OCI-LY7 (cell line): Measurements from ENCODE around the gene TNFAIP8. TPM values are rescaled to one million over a fixed set of nuclear protein-coding genes. Genes with fewer than 3 reads are reported as not detected.

Experiments used
- BruUV-seq: library from RNA; stranded (reverse); fragments of 400-500 nt; replicated peaks from 2 replicates; lab custom pipeline; 2021; lab: Mats Ljungman, UMichigan
- CTCF ChIA-PET: fragments of 300-600 bp; sonication (Branson Sonifier 250); formaldehyde crosslinking; loops from one replicate; lab custom pipeline; 2022; ENCODE audit warnings: antibody characterized with exemption; ENCODE audit not compliant: unreplicated experiment; lab: Charles Lee
- POLR2A ChIA-PET: fragments of 300-600 bp; sonication (Branson Sonifier 250); formaldehyde crosslinking; loops from one replicate; lab custom pipeline; 2022; ENCODE audit warnings: antibody characterized with exemption; lab: Charles Lee
- DNase-seq: peaks from one replicate; pipeline ENCODE4 v3.0.0-alpha.2; 2015; ENCODE audit warnings: low spot score
- H2AFZ ChIP-seq: fragments of 200-600 bp; sonication (generic), shearing (Covaris generic); 2 replicates; pipeline ENCODE4 v1.6.1; 2014; ENCODE audit warnings: mild to moderate bottlenecking, antibody characterized with exemption, low read length, moderate library complexity
- H3K27ac ChIP-seq: fragments of 200-600 bp; sonication (generic); 2 replicates; pipeline ENCODE4 v1.5.1; 2014; ENCODE audit warnings: mixed run types, low read depth, mild to moderate bottlenecking, moderate library complexity, low read length, inconsistent platforms; ENCODE audit not compliant: poor library complexity, severe bottlenecking
- H3K36me3 ChIP-seq: fragments of 200-600 bp; sonication (generic); 2 replicates; pipeline ENCODE4 v1.6.1; 2014; ENCODE audit warnings: mild to moderate bottlenecking, antibody characterized with exemption, low read length, moderate library complexity, mixed read lengths; ENCODE audit not compliant: insufficient read depth
- H3K4me1 ChIP-seq: fragments of 200-600 bp; sonication (generic); 2 replicates; pipeline ENCODE4 v1.5.1; 2014; ENCODE audit warnings: mild to moderate bottlenecking, low read length; ENCODE audit not compliant: insufficient read depth, poor library complexity, severe bottlenecking
- H3K4me2 ChIP-seq: fragments of 200-600 bp; sonication (generic); 2 replicates; pipeline ENCODE4 v1.6.1; 2014; ENCODE audit warnings: mild to moderate bottlenecking, low read length
- H3K4me3 ChIP-seq: fragments of 200-600 bp; sonication (generic); 2 replicates; pipeline ENCODE4 v1.5.1; 2014; ENCODE audit warnings: mild to moderate bottlenecking, low read depth, low read length; ENCODE audit not compliant: poor library complexity, severe bottlenecking
- H3K79me2 ChIP-seq: fragments of 200-600 bp; sonication (generic); 2 replicates; pipeline ENCODE4 v1.6.1; 2016; ENCODE audit warnings: low read depth, mild to moderate bottlenecking, low read length, moderate library complexity, mixed read lengths; ENCODE audit not compliant: insufficient read depth
- H3K9me2 ChIP-seq: fragments of 200-600 bp; sonication (generic); 2 replicates; pipeline ENCODE4 v1.6.1; 2016; ENCODE audit warnings: mild to moderate bottlenecking, low read length, mixed read lengths; ENCODE audit not compliant: insufficient read depth
- H3K9me3 ChIP-seq: fragments of 200-600 bp; sonication (generic); 2 replicates; pipeline ENCODE4 v1.6.1; 2014; ENCODE audit warnings: mild to moderate bottlenecking, mixed run types, low read length, mixed read lengths
- H4K20me1 ChIP-seq: fragments of 200-600 bp; sonication (generic); 2 replicates; pipeline ENCODE4 v1.6.1; 2014; ENCODE audit warnings: mild to moderate bottlenecking, antibody characterized with exemption, low read length, moderate library complexity, mixed read lengths; ENCODE audit not compliant: insufficient read depth
- CTCF ChIP-seq: fragments of 200-600 bp; sonication (generic); conservative IDR thresholded peaks from 2 replicates; pipeline ENCODE4 v1.5.1; 2014; ENCODE audit warnings: mild to moderate bottlenecking, antibody characterized with exemption, low read length, moderate library complexity, mixed read lengths
- EZH2phosphoT487 ChIP-seq: fragments of 200-600 bp; sonication (generic); IDR thresholded peaks from 2 replicates; pipeline ENCODE4 v1.6.1; 2018; ENCODE audit warnings: low read depth, borderline replicate concordance, mild to moderate bottlenecking, mixed run types, antibody characterized with exemption, low read length, moderate library complexity, mixed read lengths
- intact Hi-C: fragments of 100-400 bp; cut with micrococcal nuclease; formaldehyde crosslinking; loops from one replicate; pipeline ENCODE4 v1.10.0; 2022; ENCODE audit not compliant: unreplicated experiment
- total RNA-seq, 2 experiments: library from RNA; depleted of rRNA in 1 of 2; stranded (reverse); fragments of >200 nt in 1 of 2; shearing (Covaris generic) in 1 of 2; gene quantifications; 2 replicates each; pipeline ENCODE4 v1.2.3, GENCODE V29; 2014 to 2022

The TNFAIP8 gene
- total RNA-seq, 2 experiments from 2014 or later: 75.4 to 95.1 TPM

- H3K79me2 ChIP-seq: peaks cover 66% of the 10 kb centered on the region; the same call in 1 of the 2 replicates
- H3K9me2 ChIP-seq: no peaks in the 10 kb centered on the region
- H2AFZ ChIP-seq: no peak overlapping the region
- ChIA-PET POLR2A (interaction anchor here (0.6 to 30.8 kb wide), 9 partner anchors 10 to 210 kb away, joined by 3 to 538 read pairs (median 5); partner anchors contain the start of gene TNFAIP8), CTCF (interaction anchor here (0.8 to 1.1 kb wide), 2 partner anchors 22 to 42 kb away, joined by 3 to 4 read pairs; no protein-coding TSS in a partner anchor)
- BruUV-seq: no TSS peak
- H4K20me1 ChIP-seq: peaks cover 23% of the 10 kb centered on the region
- H3K4me2 ChIP-seq: peak overlapping the region; percentile 52
- no peak for TF ChIP-seq EZH2phosphoT487
- TF ChIP-seq CTCF: no peak
- no peak for DNase-seq
- intact Hi-C loops: no loop called here
- H3K4me3 ChIP-seq: peak overlapping the region; percentile 14
- peaks cover 44% of the 10 kb centered on the region for H3K4me1 ChIP-seq
- H3K27ac ChIP-seq: no peak overlapping the region
- H3K9me3 ChIP-seq: no peaks in the 10 kb centered on the region
- peaks cover 47% of the 10 kb centered on the region for H3K36me3 ChIP-seq
These were observed 11.9 kb downstream of the TNFAIP8 start for GRCh38 chr5:119367502-119368237.

GRCh38 chr5:119368238-119368630 lies 12.4 kb downstream of the TNFAIP8 start:
- DNase-seq: peak; percentile 45
- H3K27ac ChIP-seq: no peak overlapping the region
- H3K9me2 ChIP-seq: no peaks in the 10 kb centered on the region
- peaks cover 48% of the 10 kb centered on the region for H3K36me3 ChIP-seq
- CTCF ChIA-PET: no interaction called here
- peaks cover 41% of the 10 kb centered on the region for H3K4me1 ChIP-seq
- POLR2A ChIA-PET: interaction anchor here (1.0 to 30.8 kb wide), 6 partner anchors 11 to 83 kb away, joined by 3 to 538 read pairs (median 3); partner anchors contain the start of gene TNFAIP8
- H3K9me3 ChIP-seq: no peaks in the 10 kb centered on the region
- BruUV-seq: no TSS peak
- H3K4me2 ChIP-seq: peak overlapping the region; percentile 52
- intact Hi-C loops: no loop called here
- peaks cover 68% of the 10 kb centered on the region; the same call in 1 of the 2 replicates for H3K79me2 ChIP-seq
- H3K4me3 ChIP-seq: peak overlapping the region; percentile 14
- H2AFZ ChIP-seq: no peak overlapping the region
- H4K20me1 ChIP-seq: peaks cover 23% of the 10 kb centered on the region
- no peak for TF ChIP-seq CTCF
- no peak for TF ChIP-seq EZH2phosphoT487
